Bronchial epithelial cell (primary cell): Measurements from ENCODE around the gene DCDC2C. TPM values are rescaled to one million over a fixed set of nuclear protein-coding genes. Genes with fewer than 3 reads are reported as not detected.
A peak's percentile ranks its signal among the peaks of the same experiment; 100 is the strongest.

Source experiments
- DNase-seq: peaks from one replicate; pipeline ENCODE4 v3.0.0-alpha.2; 2010; ENCODE audit warnings: low read depth
- FAIRE-seq: peaks from 2 replicates; lab custom pipeline; 2011; peaks lifted over from hg19 to GRCh38; lab: Jason Lieb, UNC
- H3K27me3 ChIP-seq: 2 replicates; pipeline ENCODE4 v1.5.1; 2011; ENCODE audit warnings: low read length; ENCODE audit not compliant: control insufficient read depth, insufficient read depth
- H3K36me3 ChIP-seq: 2 replicates; pipeline ENCODE4 v1.5.1; 2011; ENCODE audit warnings: low read length; ENCODE audit not compliant: control insufficient read depth, insufficient read depth
- H3K4me3 ChIP-seq: 2 replicates; pipeline ENCODE4 v1.5.1; 2011; ENCODE audit warnings: mild to moderate bottlenecking, low read depth, low read length, control low read depth
- CTCF ChIP-seq: IDR thresholded peaks from 2 replicates; pipeline ENCODE4 v1.5.1; 2011; ENCODE audit warnings: mild to moderate bottlenecking, moderate library complexity, low read length, control low read depth, inconsistent platforms; ENCODE audit not compliant: insufficient read depth, severe bottlenecking
- total RNA-seq: library from RNA; depleted of rRNA; stranded (reverse); fragments of >200 nt; gene quantifications from 2 replicates; pipeline ENCODE4 v1.2.1, GENCODE V29; 2014

DCDC2C gene
- total RNA-seq, 1 donor from 2014 or later: not detected

GRCh38 chr2:3682811-3683210 is 20.6 kb upstream of the DCDC2C start:
- Histone ChIP-seq H3K4me3 (no peak overlapping the region), H3K27me3 (no peaks in the 10 kb centered on the region), H3K36me3 (no peaks in the 10 kb centered on the region)
- FAIRE-seq (no peak), DNase-seq (no peak)
- TF ChIP-seq CTCF: no peak

- Histone ChIP-seq H3K36me3 (no peaks in the 10 kb centered on the region), H3K4me3 (no peak overlapping the region), H3K27me3 (no peaks in the 10 kb centered on the region)
- peak; percentile 25 for DNase-seq
- TF ChIP-seq CTCF: no peak
- FAIRE-seq: no peak
These were observed 19.5 kb upstream of the DCDC2C start for GRCh38 chr2:3683748-3684454.

- H3K36me3 ChIP-seq: no peaks in the 10 kb centered on the region
- H3K27me3 ChIP-seq: no peaks in the 10 kb centered on the region
- TF ChIP-seq CTCF: no peak
- FAIRE-seq: no peak
- DNase-seq: no peak
- H3K4me3 ChIP-seq: no peak overlapping the region
These were observed 13.2 kb upstream of the DCDC2C start for GRCh38 chr2:3689998-3690748.

- Histone ChIP-seq H3K27me3 (no peaks in the 10 kb centered on the region), H3K4me3 (no peak overlapping the region), H3K36me3 (no peaks in the 10 kb centered on the region)
- FAIRE-seq (peak; percentile 7), DNase-seq (peak; percentile 45)
- TF ChIP-seq CTCF: peak; percentile 49
These were observed 11.0 kb upstream of the DCDC2C start for GRCh38 chr2:3692375-3692774.

- FAIRE-seq (no peak), DNase-seq (no peak)
- Histone ChIP-seq H3K36me3 (no peaks in the 10 kb centered on the region), H3K27me3 (no peaks in the 10 kb centered on the region), H3K4me3 (no peak overlapping the region)
- no peak for TF ChIP-seq CTCF
These were observed 6.8 kb upstream of the DCDC2C start for GRCh38 chr2:3696545-3696944.
